AG08396 (cell line): ENCODE measurements around the gene FAM177B.

Source experiments
- DNase-seq: peaks from one replicate; pipeline ENCODE4 v3.0.0; 2012; ENCODE audit warnings: low spot score, mixed read lengths

The FAM177B gene

GRCh38 chr1:222786121-222786520 is 49.1 kb downstream of the FAM177B start:
- DNase-seq: no peak

GRCh38 chr1:222787729-222788128 is 50.7 kb downstream of the FAM177B start:
- DNase-seq: no peak

GRCh38 chr1:222788402-222789156 is 51.6 kb downstream of the FAM177B start:
- no peak for DNase-seq

GRCh38 chr1:222790115-222790514 is 53.1 kb downstream of the FAM177B start:
- DNase-seq: no peak

- no peak for DNase-seq
Observed at GRCh38 chr1:222790520-222790919, 53.5 kb downstream of the FAM177B start.

GRCh38 chr1:222791006-222791710 is 54.2 kb downstream of the FAM177B start:
- DNase-seq: no peak

- DNase-seq: peak; percentile 21
Observed at GRCh38 chr1:222792744-222793143, 55.7 kb downstream of the FAM177B start.

- DNase-seq: no peak
Observed at GRCh38 chr1:222794656-222795474, 57.9 kb downstream of the FAM177B start.

GRCh38 chr1:222798116-222798515 is 61.1 kb downstream of the FAM177B start:
- DNase-seq: peak; percentile 20

- DNase-seq: no peak
Observed at GRCh38 chr1:222798975-222799374, 62.0 kb downstream of the FAM177B start.
